Chondrocyte (in vitro differentiated cells): ENCODE data around the gene CREBRF. TPM values are rescaled to one million over a fixed set of nuclear protein-coding genes. Genes with fewer than 3 reads are reported as not detected.

Source experiments
- DNase-seq: peaks from one replicate; pipeline ENCODE4 v3.0.0; 2021; ENCODE audit warnings: mixed read lengths, low spot score
- H3K27ac Mint-ChIP-seq: one replicate; pipeline ENCODE4 v1.8.0; 2021; ENCODE audit warnings: mild to moderate bottlenecking, moderate library complexity, mixed read lengths; ENCODE audit not compliant: unreplicated experiment
- H3K27me3 Mint-ChIP-seq: 2 replicates; pipeline ENCODE4 v1.8.0; 2021; ENCODE audit warnings: low read depth, mixed read lengths
- H3K36me3 Mint-ChIP-seq: 2 replicates; pipeline ENCODE4 v1.8.0; 2021; ENCODE audit warnings: low read depth, mixed read lengths
- H3K4me1 Mint-ChIP-seq: 2 replicates; pipeline ENCODE4 v1.8.0; 2021; ENCODE audit warnings: low read depth, mild to moderate bottlenecking, mixed read lengths
- H3K4me3 Mint-ChIP-seq: one replicate; pipeline ENCODE4 v1.8.0; 2021; ENCODE audit warnings: mild to moderate bottlenecking, moderate library complexity, mixed read lengths; ENCODE audit not compliant: unreplicated experiment
- H3K9me3 Mint-ChIP-seq: 2 replicates; pipeline ENCODE4 v1.8.0; 2021; ENCODE audit warnings: low read depth, mixed read lengths
- CTCF ChIP-seq: fragments of 200-600 bp; sonication (generic); IDR thresholded peaks from 2 replicates; pipeline ENCODE4 v1.5.0; 2021; ENCODE audit warnings: antibody characterized with exemption, mild to moderate bottlenecking, moderate library complexity
- long read RNA-seq: library from polyadenylated mRNA; stranded (forward); transcript quantifications from one replicate; pipeline ENCODE4 v2.0.0, GENCODE V29; 2021
- total RNA-seq: library from RNA; stranded (reverse); gene quantifications from 3 replicates; pipeline ENCODE4 v1.2.1, GENCODE V29; 2021

The CREBRF gene
- total RNA-seq, result 13.2 to 14.9 TPM (median 14.7 TPM) in 3 replicates
- long read RNA-seq, full-length matches to known transcripts, result 6 of 13 reads
- long read RNA-seq, partial matches to known transcripts, result 2 of 13 reads
- long read RNA-seq, other reads (novel, unspliced or antisense), result 5 of 13 reads

DNA sequence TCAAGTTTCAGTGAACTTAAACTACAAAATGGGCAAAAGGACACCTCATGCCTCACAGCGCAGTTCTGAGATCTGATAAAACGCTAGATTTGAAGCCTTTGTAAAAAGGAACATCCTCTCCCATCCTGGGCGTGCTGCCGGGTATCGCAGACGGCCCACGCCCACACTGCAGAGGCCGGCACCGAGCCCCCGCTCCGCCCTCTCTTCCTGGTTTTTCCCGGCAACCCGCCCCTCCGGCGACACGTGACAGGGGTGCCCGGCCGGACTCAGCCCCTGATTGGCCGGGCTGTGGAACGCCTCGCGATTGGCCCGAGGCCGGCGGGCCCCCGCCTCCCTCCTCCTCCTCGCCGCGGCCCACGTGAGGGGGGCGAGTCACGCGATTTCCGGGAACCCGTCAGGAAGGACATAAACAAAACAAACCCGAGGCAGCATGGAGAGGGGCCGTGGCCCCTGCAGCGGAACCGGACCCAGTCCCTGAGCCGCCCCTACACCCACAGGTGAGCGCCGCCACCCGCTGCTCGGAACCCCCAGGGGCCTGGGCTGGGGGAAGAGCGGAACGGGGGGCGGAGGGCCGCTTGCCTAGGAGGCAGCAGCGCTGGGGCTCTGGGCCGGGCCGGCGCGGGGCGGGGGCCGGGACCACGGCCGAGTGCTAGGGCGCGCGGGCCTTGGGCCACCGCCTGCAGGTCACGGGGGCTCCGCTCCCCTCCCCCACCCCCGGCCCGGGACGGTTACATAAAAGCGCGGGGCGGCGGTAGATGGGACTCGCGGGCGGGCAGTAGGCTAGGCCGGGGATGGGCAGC lies at the start of gene CREBRF:
TSS of gene CREBRF (plus strand) at position 370 of the 800 bp plus-strand sequence. CDS start 24,424 bp downstream, outside the sequence.
- Mint-ChIP-seq H3K27me3 (no peaks in the 10 kb centered on the region), H3K27ac (peak within 1 kb of the TSS; percentile 97), H3K36me3 (no peaks in the 10 kb centered on the region), H3K4me3 (peak within 1 kb of the TSS; percentile 93), H3K4me1 (peaks cover 28% of the 10 kb centered on the region), H3K9me3 (no peaks in the 10 kb centered on the region)
- TF ChIP-seq CTCF, result no peak
- DNase-seq, result peak; percentile 99

- no peak overlapping the region for H3K4me3 Mint-ChIP-seq
- TF ChIP-seq CTCF, result no peak
- peaks cover 38% of the 10 kb centered on the region for H3K4me1 Mint-ChIP-seq
- no peaks in the 10 kb centered on the region for H3K27me3 Mint-ChIP-seq
- H3K36me3 Mint-ChIP-seq, result no peaks in the 10 kb centered on the region
- no peak overlapping the region for H3K27ac Mint-ChIP-seq
- DNase-seq, result no peak
- no peaks in the 10 kb centered on the region for H3K9me3 Mint-ChIP-seq
Measured at GRCh38 chr5:173010021-173010420, 46.1 kb upstream of the CREBRF start.

DNA sequence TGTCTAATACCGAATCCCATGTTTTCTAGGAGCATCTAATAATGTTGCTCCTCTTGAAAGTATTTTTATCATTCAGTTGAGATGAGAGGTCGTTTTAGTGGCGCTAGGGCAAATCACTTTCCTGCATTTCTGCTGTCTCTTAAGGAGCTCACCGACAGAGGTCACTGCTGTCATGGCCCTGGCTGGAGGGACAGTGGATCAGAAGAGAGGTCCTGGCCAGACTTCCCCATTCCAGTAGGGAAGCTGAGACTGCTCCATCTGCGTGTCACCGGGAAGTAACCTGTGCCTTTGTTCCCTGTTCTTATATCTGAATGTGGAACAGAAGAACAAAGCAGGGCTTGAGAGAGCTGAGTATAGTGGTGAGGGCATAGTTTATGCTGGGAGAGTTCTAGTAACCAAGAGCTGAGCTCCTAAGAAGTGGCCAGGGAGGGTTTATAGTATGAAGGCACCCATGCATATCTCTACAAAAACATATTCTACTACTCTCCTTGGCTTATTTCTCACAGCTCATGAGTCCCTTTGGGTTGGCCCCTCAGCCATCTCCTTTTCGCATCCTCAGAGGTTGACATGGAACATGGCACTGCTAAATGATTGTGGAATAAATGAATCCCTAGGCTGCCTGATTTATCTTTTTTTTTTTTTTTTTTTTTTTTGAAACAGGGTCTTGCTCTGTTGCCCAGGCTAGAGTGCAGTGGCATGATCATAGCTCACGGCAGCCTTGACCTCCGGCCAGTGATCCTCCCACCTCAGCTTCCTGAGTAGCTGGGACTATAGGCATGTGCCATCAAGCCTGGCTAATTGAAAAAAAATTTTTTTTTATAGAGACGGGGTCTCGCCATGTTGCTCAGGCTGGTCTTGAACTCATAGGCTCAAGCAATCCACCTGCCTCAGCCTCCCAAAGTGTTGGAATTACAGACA lies 45.3 kb upstream of the CREBRF start:
- peak; percentile 64 for TF ChIP-seq CTCF
- Mint-ChIP-seq H3K4me3 (no peak overlapping the region), H3K4me1 (peaks cover 42% of the 10 kb centered on the region), H3K36me3 (no peaks in the 10 kb centered on the region), H3K27ac (peak overlapping the region; percentile 23), H3K27me3 (no peaks in the 10 kb centered on the region), H3K9me3 (no peaks in the 10 kb centered on the region)
- DNase-seq, result no peak

DNA sequence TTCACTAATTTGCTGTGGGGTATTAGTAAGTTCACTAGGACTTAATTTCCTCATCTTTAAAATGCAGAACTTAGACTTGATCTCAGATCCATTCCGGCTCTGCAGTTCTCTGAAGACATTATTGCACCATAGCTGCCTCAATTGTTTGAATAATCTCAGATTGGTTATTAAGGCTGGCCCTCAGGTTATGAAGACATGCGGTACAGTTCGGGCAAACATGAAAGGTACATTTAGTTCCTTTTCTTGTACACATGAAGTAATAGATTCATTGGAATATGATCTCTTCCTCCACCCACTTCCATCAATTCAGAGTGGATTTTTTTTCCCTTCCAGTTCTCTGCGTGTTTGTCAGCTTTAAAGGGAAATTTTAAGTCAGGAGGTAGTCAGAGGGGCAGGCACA lies 44.6 kb upstream of the CREBRF start:
- Mint-ChIP-seq H3K9me3 (no peaks in the 10 kb centered on the region), H3K36me3 (no peaks in the 10 kb centered on the region), H3K4me3 (no peak overlapping the region), H3K4me1 (peaks cover 49% of the 10 kb centered on the region), H3K27me3 (no peaks in the 10 kb centered on the region), H3K27ac (no peak overlapping the region)
- no peak for DNase-seq
- TF ChIP-seq CTCF, result no peak

DNA sequence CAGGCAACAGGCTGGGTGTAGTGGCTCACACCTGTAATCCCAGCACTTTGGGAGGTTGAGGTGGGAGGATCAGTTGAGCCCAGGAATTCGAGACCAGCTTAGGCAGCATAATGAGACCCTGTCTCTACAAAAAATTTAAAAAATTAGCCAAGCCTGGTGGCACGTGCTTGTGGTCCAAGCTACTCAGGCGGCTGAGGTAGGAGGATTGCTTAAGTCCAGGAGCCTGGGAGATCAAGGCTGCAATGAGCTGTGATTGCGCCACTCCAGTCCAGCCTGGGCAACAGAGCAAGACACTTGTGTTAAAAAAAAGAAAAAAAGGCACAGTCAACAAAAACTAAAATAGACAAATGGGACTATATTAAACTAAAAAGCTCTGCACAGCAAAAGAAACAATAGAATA lies 43.3 kb upstream of the CREBRF start:
- Mint-ChIP-seq H3K27me3 (no peaks in the 10 kb centered on the region), H3K9me3 (no peaks in the 10 kb centered on the region), H3K36me3 (no peaks in the 10 kb centered on the region), H3K4me3 (no peak overlapping the region), H3K27ac (no peak overlapping the region), H3K4me1 (peaks cover 44% of the 10 kb centered on the region)
- no peak for DNase-seq
- no peak for TF ChIP-seq CTCF
